GM21619 (cell line): ENCODE results near the gene LCE3E.
"Not testable (repeated sequence)": the region's sequence is repeated elsewhere in the genome, so short reads cannot be mapped to it uniquely, and the experiment has no call there.

Experiments
- ATAC-seq: cut with Tn5 transposase; IDR thresholded peaks from one replicate; pipeline ENCODE4 v1.9.1; 2021; ENCODE audit not compliant: unreplicated experiment

The LCE3E gene

GRCh38 chr1:152566681-152567080, at the start of gene LCE3E:
TSS of gene LCE3E (minus strand) at chr1:152566780. CDS start at chr1:152566208, 572 bp downstream.
- no peak for ATAC-seq

GRCh38 chr1:152613511-152613910, 46.9 kb upstream of the LCE3E start, which contains the start of gene LCE3B:
TSS of gene LCE3B (plus strand) at chr1:152613811. CDS start at chr1:152613811, 0 bp downstream.
- ATAC-seq = no peak

GRCh38 chr1:152599934-152600333, 33.4 kb upstream of the LCE3E start, which contains the start of gene LCE3C:
TSS of gene LCE3C (plus strand) at chr1:152600234. CDS start at chr1:152600732, 498 bp downstream.
- no peak for ATAC-seq

GRCh38 chr1:152596986-152597385, 30.4 kb upstream of the LCE3E start:
- no peak for ATAC-seq

GRCh38 chr1:152585586-152585985, 19.0 kb upstream of the LCE3E start:
- no peak for ATAC-seq

- ATAC-seq = no peak
These were observed 16.1 kb upstream of the LCE3E start for GRCh38 chr1:152582647-152583046.

GRCh38 chr1:152580433-152580832, 13.9 kb upstream of the LCE3E start, which contains the start of gene LCE3D:
TSS of gene LCE3D (minus strand) at chr1:152580516. CDS start at chr1:152579936, 580 bp downstream.
- no peak for ATAC-seq

- ATAC-seq = not testable (repeated sequence)
These were observed 12.9 kb upstream of the LCE3E start for GRCh38 chr1:152579526-152579925.

- ATAC-seq = no peak
These were observed 10.6 kb upstream of the LCE3E start for GRCh38 chr1:152577168-152577567.

- ATAC-seq = no peak
These were observed 905 bp downstream of the LCE3E start for GRCh38 chr1:152565535-152566215.

GRCh38 chr1:152565115-152565514, 1.5 kb downstream of the LCE3E start:
- no peak for ATAC-seq

- not testable (repeated sequence) for ATAC-seq
These were observed 18.2 kb downstream of the LCE3E start for GRCh38 chr1:152548358-152548757.

GRCh38 chr1:152546704-152547103, 19.9 kb downstream of the LCE3E start:
- no peak for ATAC-seq

GRCh38 chr1:152543820-152544219, 22.8 kb downstream of the LCE3E start:
- no peak for ATAC-seq

GRCh38 chr1:152539901-152540300, 26.7 kb downstream of the LCE3E start:
- no peak for ATAC-seq

GRCh38 chr1:152537496-152537895, 29.1 kb downstream of the LCE3E start:
- ATAC-seq = no peak

- ATAC-seq = no peak
These were observed 30.8 kb downstream of the LCE3E start for GRCh38 chr1:152535774-152536173.

GRCh38 chr1:152533327-152533938, 33.1 kb downstream of the LCE3E start:
- no peak for ATAC-seq

GRCh38 chr1:152525080-152525641, 41.4 kb downstream of the LCE3E start:
- ATAC-seq = no peak

- ATAC-seq = no peak
These were observed 46.0 kb downstream of the LCE3E start for GRCh38 chr1:152520561-152521090.

GRCh38 chr1:152519851-152520250, 46.7 kb downstream of the LCE3E start:
- ATAC-seq = no peak
